K562 (cell line): ENCODE data around the gene CHEK2. TPM values are rescaled to one million over a fixed set of nuclear protein-coding genes. Genes with fewer than 3 reads are reported as not detected.

Experiments used
- BHLHE40 ChIP-seq: IDR thresholded peaks from 2 replicates; pipeline ENCODE4 v1.6.1; 2011; ENCODE audit warnings: low read length, improper control_type of control experiment
- GATAD2B ChIP-seq: fragments of 450-650 bp; IDR thresholded peaks from 2 replicates; pipeline ENCODE4 v1.6.1; 2017; ENCODE audit warnings: mild to moderate bottlenecking, borderline replicate concordance
- MGA ChIP-seq: fragments of 450-650 bp; IDR thresholded peaks from 2 replicates; pipeline ENCODE4 v1.6.1; 2016; ENCODE audit warnings: mild to moderate bottlenecking, moderate library complexity
- POLR2G ChIP-seq: fragments of 200-400 bp; formaldehyde crosslinking; IDR thresholded peaks from 2 replicates; pipeline ENCODE4 v1.6.1; 2017; ENCODE audit warnings: low read depth, mild to moderate bottlenecking, antibody characterized with exemption, low read length, moderate library complexity
- RREB1 ChIP-seq: fragments of 250-450 bp; sonication (Bioruptor Pico); IDR thresholded peaks from 2 replicates; pipeline ENCODE4 v1.4.0; 2020
- YY1 ChIP-seq, 3 experiments: IDR thresholded peaks; 2 replicates each; pipeline ENCODE4 v1.6.1; 2011; ENCODE audit warnings: low read length in 2 of 3, mild to moderate bottlenecking in 2 of 3, moderate library complexity in 2 of 3, borderline replicate concordance in 1 of 3, control low read depth in 1 of 3, low read depth in 1 of 3; ENCODE audit not compliant: insufficient read depth in 3 of 3, insufficient replicate concordance in 2 of 3, control insufficient read depth in 1 of 3, insufficient read length in 1 of 3; ENCODE audit errors: extremely low read depth in 1 of 3
- polyA plus RNA-seq, 8 experiments: library from polyadenylated mRNA; depleted of rRNA in 4 of 8; stranded (reverse) in 5 of 8; unstranded in 3 of 8; fragments of >200 nt; fragmentation: Nextera tagmentation in 2 of 8; fragmentation: Illumina TruSeq in 1 of 8; extraction: Ambion mirVana in 2 of 8; extraction: Trizol in 1 of 8; gene quantifications; 2 replicates each; pipeline versions ENCODE4 v1.2.1 to v1.2.3, GENCODE V29; 2011 to 2014; ENCODE audit warnings: inconsistent platforms in 1 of 8, missing spikeins in 1 of 8
- total RNA-seq, 7 experiments: library from RNA; depleted of rRNA in 6 of 7; stranded (reverse); fragments of >200 nt in 6 of 7; fragmentation: Illumina TruSeq in 2 of 7; extraction: Trizol in 2 of 7; gene quantifications; 2 replicates each; pipeline versions ENCODE4 v1.2.1 to v1.2.3, GENCODE V29; 2011 to 2021; ENCODE audit warnings: low replicate concordance in 1 of 7

Gene CHEK2
- total and polyA plus RNA-seq, 9 of the 15 experiments (the other 6 are each of a cell fraction or from before 2014, with no cell fraction given), result 28.7 to 102 (median 58.0) TPM

GRCh38 chr22:28679611-28680287, 61.9 kb downstream of the CHEK2 start, which contains the start of gene TTC28 (continued):
- TF ChIP-seq RREB1 (CRISPR knock-in tag) (peak; percentile 54; the same call in 1 of the 2 replicates), BHLHE40 (peak; percentile 63; the same call in 1 of the 2 replicates), MGA (peak; percentile 86), YY1 (IDR thresholded peaks at IDR 0.05; ENCODE audit: borderline replicate concordance in 1 of 3, control insufficient read depth in 1 of 3, extremely low read depth in 1 of 3, insufficient read depth in 3 of 3, insufficient read length in 1 of 3, insufficient replicate concordance in 2 of 3, low read depth in 1 of 3, low read length in 2 of 3) (peak; percentile 14 to 72 (median 70)), GATAD2B (0 out of 2 replicates have a peak, but pooled peaks have one; percentile 27), POLR2G (peak; percentile 72)
